Hematopoietic multipotent progenitor cell treated with erythropoietin and hydrocortisone succinate and interleukin-3 and kit ligand, for 6 days (in vitro differentiated cells): Measurements from ENCODE around the gene RFC1.
A peak's percentile ranks its signal among the peaks of the same experiment; 100 is the strongest.
"Not testable (repeated sequence)": the region's sequence is repeated elsewhere in the genome, so short reads cannot be mapped to it uniquely, and the experiment has no call there.

Source experiments
- DNase-seq: peaks from one replicate; pipeline ENCODE4 v3.0.0-alpha.2; 2015

Gene RFC1, protein sequence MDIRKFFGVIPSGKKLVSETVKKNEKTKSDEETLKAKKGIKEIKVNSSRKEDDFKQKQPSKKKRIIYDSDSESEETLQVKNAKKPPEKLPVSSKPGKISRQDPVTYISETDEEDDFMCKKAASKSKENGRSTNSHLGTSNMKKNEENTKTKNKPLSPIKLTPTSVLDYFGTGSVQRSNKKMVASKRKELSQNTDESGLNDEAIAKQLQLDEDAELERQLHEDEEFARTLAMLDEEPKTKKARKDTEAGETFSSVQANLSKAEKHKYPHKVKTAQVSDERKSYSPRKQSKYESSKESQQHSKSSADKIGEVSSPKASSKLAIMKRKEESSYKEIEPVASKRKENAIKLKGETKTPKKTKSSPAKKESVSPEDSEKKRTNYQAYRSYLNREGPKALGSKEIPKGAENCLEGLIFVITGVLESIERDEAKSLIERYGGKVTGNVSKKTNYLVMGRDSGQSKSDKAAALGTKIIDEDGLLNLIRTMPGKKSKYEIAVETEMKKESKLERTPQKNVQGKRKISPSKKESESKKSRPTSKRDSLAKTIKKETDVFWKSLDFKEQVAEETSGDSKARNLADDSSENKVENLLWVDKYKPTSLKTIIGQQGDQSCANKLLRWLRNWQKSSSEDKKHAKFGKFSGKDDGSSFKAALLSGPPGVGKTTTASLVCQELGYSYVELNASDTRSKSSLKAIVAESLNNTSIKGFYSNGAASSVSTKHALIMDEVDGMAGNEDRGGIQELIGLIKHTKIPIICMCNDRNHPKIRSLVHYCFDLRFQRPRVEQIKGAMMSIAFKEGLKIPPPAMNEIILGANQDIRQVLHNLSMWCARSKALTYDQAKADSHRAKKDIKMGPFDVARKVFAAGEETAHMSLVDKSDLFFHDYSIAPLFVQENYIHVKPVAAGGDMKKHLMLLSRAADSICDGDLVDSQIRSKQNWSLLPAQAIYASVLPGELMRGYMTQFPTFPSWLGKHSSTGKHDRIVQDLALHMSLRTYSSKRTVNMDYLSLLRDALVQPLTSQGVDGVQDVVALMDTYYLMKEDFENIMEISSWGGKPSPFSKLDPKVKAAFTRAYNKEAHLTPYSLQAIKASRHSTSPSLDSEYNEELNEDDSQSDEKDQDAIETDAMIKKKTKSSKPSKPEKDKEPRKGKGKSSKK

GRCh38 chr4:39365830-39366771 lies at the start of gene RFC1:
TSS of gene RFC1 (minus strand) at chr4:39366362. CDS start at chr4:39366241, 121 bp downstream.
- peak; percentile 96 for DNase-seq

- no peak for DNase-seq
These were observed 49.6 kb upstream of the RFC1 start for GRCh38 chr4:39415678-39416283.

- not testable (repeated sequence) for DNase-seq
These were observed 45.4 kb upstream of the RFC1 start for GRCh38 chr4:39411561-39411960.

GRCh38 chr4:39410415-39410814 lies 44.3 kb upstream of the RFC1 start:
- DNase-seq: peak; percentile 29

DNA sequence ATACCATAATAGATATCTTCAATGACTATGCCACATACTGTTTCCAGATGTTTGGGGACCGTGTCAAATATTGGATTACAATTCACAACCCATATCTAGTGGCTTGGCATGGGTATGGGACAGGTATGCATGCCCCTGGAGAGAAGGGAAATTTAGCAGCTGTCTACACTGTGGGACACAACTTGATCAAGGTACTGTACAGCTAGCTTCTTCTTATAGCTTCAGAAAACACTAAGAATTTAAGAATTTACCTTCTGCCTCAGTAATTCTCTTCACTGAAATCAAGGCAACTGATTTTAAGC lies 41.4 kb upstream of the RFC1 start:
- DNase-seq: no peak

DNA sequence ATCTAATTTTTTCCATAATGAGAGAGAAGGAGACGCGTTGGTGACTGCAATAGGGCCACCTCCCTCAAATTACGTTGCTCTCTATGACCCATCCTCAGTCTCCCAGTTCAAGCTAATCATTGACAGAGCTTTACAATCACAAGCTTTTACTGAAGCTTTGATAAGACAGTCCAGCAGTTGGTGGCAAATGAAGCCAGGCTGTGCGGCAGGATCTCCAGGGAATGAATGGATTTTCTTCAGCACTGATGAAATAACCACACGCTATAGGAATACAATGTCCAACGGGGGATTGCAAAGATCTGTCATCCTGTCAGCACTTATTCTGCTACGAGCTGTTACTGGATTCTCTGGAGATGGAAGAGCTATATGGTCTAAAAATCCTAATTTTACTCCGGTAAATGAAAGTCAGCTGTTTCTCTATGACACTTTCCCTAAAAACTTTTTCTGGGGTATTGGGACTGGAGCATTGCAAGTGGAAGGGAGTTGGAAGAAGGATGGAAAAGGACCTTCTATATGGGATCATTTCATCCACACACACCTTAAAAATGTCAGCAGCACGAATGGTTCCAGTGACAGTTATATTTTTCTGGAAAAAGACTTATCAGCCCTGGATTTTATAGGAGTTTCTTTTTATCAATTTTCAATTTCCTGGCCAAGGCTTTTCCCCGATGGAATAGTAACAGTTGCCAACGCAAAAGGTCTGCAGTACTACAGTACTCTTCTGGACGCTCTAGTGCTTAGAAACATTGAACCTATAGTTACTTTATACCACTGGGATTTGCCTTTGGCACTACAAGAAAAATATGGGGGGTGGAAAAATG lies 40.8 kb upstream of the RFC1 start, which contains the start of gene KLB:
Gene KLB (plus strand): TSS at position 168 of the 821 bp plus-strand sequence. CDS start 20 bp downstream, at position 188.
- DNase-seq: no peak

DNA sequence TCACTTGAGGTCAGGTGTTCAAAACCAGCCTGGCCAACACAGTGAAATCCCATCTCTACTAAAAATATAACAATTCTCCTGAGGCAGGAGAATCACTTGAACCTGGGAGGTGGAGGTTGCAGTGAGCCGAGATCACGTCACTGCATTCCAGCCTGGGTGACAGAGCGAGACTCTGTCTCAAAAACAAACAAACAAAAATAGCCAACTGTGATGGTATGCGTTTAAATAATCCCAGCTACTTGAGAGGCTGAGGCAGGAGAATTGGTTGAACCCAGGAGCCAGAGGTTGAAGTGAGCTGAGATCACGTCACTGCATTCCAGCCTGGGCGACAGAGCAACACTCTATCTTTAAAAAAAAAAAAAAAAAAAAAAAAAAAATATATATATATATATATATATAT lies 35.5 kb upstream of the RFC1 start:
- not testable (repeated sequence) for DNase-seq

GRCh38 chr4:39394706-39395105 lies 28.5 kb upstream of the RFC1 start:
- DNase-seq: peak; percentile 26

GRCh38 chr4:39390603-39391002 lies 24.4 kb upstream of the RFC1 start:
- no peak for DNase-seq

DNA sequence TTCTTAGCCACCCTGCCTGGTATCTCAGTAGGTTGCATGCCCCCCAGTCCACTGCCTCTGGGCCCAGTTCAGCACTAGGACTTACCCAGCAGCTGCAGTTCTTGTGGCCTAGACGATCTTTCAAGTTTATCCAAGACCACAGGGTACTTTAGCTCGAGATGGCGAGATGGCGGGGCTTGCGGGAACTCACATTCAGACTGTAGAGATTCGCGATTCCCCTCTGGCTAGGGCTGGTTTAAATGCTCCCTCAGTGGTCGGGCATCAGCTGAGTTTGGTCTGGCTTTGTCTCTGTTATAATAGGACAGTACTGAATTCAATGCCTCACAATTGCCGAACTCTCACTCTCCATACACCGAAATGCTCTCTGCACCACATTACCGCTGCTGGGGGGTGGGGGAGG lies 18.4 kb upstream of the RFC1 start:
- no peak for DNase-seq

DNA sequence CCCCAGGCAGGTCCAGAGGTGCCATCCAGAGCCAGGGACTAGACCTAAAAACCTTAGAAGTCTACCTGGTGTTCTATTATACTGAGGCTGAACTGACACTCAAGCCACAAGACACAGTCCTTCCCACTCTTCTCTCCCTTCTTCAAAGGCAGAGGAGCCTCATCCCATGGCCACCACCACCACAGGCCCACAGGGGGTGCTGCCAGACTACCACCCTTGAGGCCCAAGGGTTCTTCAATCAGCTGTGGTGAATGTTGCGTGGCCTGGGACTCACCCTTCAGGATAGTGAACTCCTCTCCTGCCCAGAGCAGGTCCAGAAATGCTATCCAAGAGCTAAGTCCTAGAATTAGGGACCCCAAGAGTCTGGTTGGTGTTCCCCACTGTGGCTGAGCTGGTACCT lies 17.5 kb upstream of the RFC1 start:
- DNase-seq: no peak

DNA sequence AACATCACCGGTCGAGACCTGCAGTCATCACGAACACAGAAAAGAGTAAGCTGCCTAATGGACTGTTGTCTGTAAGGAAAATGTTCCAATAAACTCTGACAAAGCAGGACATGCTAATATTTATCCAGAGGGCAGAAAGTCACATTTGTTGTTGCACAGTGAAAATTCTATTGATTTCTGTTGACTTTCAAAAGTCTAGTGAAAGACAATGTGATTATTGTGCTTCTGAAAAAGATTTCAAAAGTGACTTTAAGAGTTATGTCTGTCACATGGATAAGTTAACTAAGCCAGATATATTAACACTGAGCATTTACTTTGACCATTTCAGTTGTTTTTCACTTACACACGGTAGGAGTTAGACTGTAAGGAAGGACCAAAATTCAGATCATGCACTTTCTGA lies 9.3 kb upstream of the RFC1 start:
- DNase-seq: no peak

GRCh38 chr4:39371209-39371608 lies 5.0 kb upstream of the RFC1 start:
- DNase-seq: not testable (repeated sequence)

DNA sequence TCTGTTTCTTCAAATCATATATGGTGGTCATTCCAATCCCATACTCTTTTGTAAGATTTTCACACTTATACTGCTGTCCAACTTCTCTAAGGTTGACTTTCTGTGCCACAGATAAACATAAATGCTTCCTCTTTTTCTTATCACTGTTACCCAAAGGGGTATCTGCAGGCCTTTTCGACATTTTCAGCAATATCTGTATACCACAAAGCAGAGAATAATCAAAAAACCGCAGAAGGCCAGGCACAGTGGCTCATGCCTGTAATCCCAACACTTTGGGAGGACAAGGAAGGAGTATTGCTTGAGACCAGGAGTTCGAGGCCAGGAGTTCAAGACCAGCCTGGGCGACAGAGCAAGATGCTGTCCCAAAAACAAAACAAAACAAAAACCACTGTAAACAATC lies 3.1 kb upstream of the RFC1 start:
- peak; percentile 77 for DNase-seq

DNA sequence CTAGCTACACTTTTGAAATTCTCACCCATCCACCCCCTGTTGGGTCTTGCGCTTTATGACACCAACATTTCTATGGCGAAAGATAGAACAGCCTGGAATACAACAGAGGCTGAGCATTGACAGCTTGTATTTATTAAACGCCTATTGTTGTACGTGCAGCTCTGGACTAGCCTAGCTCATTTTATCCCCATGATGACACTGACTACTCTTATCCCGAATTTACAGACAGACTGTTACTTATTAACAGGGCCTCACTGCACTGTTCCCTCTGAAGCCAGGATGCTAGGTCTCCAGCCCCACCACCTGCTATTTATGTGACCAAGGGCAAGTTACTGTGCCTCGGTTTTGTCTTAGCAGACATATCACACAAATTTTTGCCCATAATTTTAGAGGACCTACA lies 1.0 kb upstream of the RFC1 start:
- no peak for DNase-seq

DNA sequence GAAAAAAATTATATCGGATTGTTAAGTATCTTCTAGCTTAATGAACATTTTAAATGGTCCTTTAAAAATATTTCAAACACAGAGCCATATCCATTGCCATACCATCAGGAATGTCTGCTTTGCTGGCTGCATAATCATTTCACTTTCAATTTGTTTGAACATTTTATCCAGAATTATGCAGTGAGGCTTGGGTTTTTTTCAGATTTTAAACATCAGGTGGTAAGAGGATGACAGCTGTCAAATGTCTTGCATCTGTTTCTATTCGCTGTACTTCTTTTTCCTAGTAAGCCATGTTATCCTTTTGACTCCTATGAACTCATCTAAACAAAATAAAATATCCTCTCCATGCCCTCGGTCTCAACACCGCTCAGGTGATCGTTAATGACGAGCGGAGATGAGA lies 802 bp downstream of the RFC1 start:
- no peak for DNase-seq

DNA sequence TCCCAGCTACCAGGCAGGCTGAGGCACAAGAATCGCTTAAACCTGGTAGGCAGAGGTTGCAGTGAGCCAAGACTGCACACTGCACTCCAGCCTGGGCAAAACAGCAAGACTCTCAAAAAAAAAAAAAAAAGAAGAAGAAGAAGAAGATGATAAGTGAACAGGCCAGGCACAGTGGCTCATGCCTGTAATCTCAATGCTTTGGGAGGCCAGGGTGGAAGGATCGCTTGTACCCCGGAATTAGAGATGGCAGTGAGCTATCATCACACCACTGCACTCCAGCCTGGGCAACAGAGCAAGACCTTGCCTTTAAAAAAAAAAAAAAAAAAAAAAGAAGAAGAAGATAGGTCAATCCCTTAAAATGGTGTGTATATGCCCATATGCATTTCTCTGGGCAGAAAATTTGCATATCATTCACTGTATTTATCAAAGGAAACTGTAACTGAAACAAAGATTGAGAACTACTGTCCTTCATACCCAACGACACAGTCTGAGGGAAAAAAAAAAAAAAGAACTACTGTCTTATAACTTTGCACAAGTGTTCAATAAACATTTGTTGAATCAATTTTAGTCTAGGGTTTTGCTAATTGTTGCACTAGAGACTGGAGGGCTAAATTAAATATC lies 2.3 kb downstream of the RFC1 start:
- DNase-seq: no peak

GRCh38 chr4:39362827-39363226 lies 3.3 kb downstream of the RFC1 start:
- no peak for DNase-seq

- DNase-seq: not testable (repeated sequence)
These were observed 5.6 kb downstream of the RFC1 start for GRCh38 chr4:39360611-39361010.

- DNase-seq: no peak
These were observed 9.2 kb downstream of the RFC1 start for GRCh38 chr4:39357002-39357401.

DNA sequence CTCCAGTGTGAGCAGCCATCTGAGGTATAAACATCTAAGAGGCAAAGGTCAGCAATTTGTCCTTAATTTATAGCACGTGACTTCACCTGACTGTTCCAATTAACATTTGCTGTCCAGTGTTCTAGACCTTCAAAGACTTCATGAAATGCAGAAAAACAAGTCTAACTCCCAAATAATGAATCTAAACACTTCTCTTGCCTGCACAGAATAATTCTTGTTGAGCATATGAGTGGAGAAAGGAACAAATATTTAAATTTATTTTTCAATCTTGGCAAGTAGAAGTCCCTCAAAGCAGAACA lies 12.0 kb downstream of the RFC1 start:
- DNase-seq: no peak
